ENCODE measurements around the gene PSIP1. TPM values are rescaled to one million over a fixed set of nuclear protein-coding genes. Genes with fewer than 3 reads are reported as not detected.

The PSIP1 gene
- total RNA-seq, 2 donors from 2014 or later = 226 to 257 TPM

GRCh38 chr9:15469406-15469805 is 41.4 kb downstream of the PSIP1 start:
- Histone ChIP-seq H3K4me1 (ENCODE audit: control insufficient read depth, insufficient read depth, low read length) (no peaks in the 10 kb centered on the region), H3K27me3 (ENCODE audit: control insufficient read depth, insufficient read depth, low read length, poor library complexity, severe bottlenecking) (no peaks in the 10 kb centered on the region), H3K4me3 (ENCODE audit: low read length) (no peak overlapping the region), H3K36me3 (ENCODE audit: control insufficient read depth, insufficient read depth, low read length) (peaks cover 92% of the 10 kb centered on the region), H3K9me3 (ENCODE audit: control insufficient read depth, low read length) (no peaks in the 10 kb centered on the region), H3K27ac (ENCODE audit: low read depth, low read length) (no peak overlapping the region), H3K9ac (ENCODE audit: extremely low read depth, low read length, poor library complexity, severe bottlenecking) (no peak overlapping the region)
- Mint-ChIP-seq H3K4me3 (no peak overlapping the region), H3K9me3 (no peaks in the 10 kb centered on the region), H3K27ac (no peak overlapping the region), H3K4me1 (no peaks in the 10 kb centered on the region), H3K36me3 (ENCODE audit: low read depth) (peaks cover 69% of the 10 kb centered on the region), H3K27me3 (ENCODE audit: insufficient read depth) (no peaks in the 10 kb centered on the region)
- peak; percentile 24 for TF ChIP-seq CTCF (conservative IDR thresholded peaks at IDR 0.05)
- DNase-seq = no peak
- 96 to 100% methylated on average over 1 of the region's 1 CpG for whole genome bisulfite sequencing, 2 experiments (ENCODE audit: insufficient coverage in 1 of 2, insufficient read length in 1 of 2)

- Histone ChIP-seq H3K4me3 (ENCODE audit: low read length) (no peak overlapping the region), H3K9ac (ENCODE audit: extremely low read depth, low read length, poor library complexity, severe bottlenecking) (no peak overlapping the region), H3K27ac (ENCODE audit: low read depth, low read length) (no peak overlapping the region), H3K4me1 (ENCODE audit: control insufficient read depth, insufficient read depth, low read length) (no peaks in the 10 kb centered on the region), H3K36me3 (ENCODE audit: control insufficient read depth, insufficient read depth, low read length) (peaks cover 96% of the 10 kb centered on the region), H3K27me3 (ENCODE audit: control insufficient read depth, insufficient read depth, low read length, poor library complexity, severe bottlenecking) (no peaks in the 10 kb centered on the region), H3K9me3 (ENCODE audit: control insufficient read depth, low read length) (no peaks in the 10 kb centered on the region)
- Mint-ChIP-seq H3K27me3 (ENCODE audit: insufficient read depth) (no peaks in the 10 kb centered on the region), H3K4me1 (no peaks in the 10 kb centered on the region), H3K36me3 (ENCODE audit: low read depth) (peaks cover 71% of the 10 kb centered on the region), H3K9me3 (no peaks in the 10 kb centered on the region), H3K4me3 (no peak overlapping the region), H3K27ac (peak overlapping the region; percentile 22)
- DNase-seq = no peak
- 90 to 94% methylated on average over 3 of the region's 3 CpGs for WGBS, 2 experiments (ENCODE audit: insufficient coverage in 1 of 2, insufficient read length in 1 of 2)
- no peak for TF ChIP-seq CTCF (conservative IDR thresholded peaks at IDR 0.05)
These were observed 42.6 kb downstream of the PSIP1 start for GRCh38 chr9:15468145-15468544.

DNA sequence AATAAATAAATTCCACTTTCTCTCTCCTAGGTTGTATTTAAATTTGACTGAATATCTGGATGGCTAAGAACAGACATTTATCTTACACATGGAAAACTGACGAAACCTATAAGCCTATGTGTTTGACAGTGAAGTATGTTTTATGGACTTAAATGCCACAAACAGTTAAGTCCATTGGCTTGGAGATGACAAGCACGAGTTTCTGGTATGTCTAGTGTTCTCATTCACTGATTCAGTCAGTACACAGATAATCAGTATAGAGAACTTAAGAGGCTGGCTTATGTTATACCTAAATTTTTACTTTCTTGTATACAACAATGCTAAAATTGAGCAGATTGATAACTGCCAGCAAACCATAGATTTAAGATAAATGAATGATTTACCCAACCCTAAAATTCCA is 49.2 kb downstream of the PSIP1 start:
- no peak overlapping the region for H3K9ac ChIP-seq (ENCODE audit: extremely low read depth, low read length, poor library complexity, severe bottlenecking)
- 94 to 100% methylated on average over 2 of the region's 2 CpGs for WGBS, 2 experiments (ENCODE audit: insufficient coverage in 1 of 2, insufficient read length in 1 of 2)

More for the DNA sequence above, 49.2 kb downstream of the PSIP1 start:
- DNase-seq = no peak
- H3K27me3 Mint-ChIP-seq (ENCODE audit: insufficient read depth) = no peaks in the 10 kb centered on the region
- no peaks in the 10 kb centered on the region for H3K4me1 ChIP-seq (ENCODE audit: control insufficient read depth, insufficient read depth, low read length)
- H3K27ac ChIP-seq (ENCODE audit: low read depth, low read length) = no peak overlapping the region
- TF ChIP-seq CTCF (conservative IDR thresholded peaks at IDR 0.05) = no peak
- peaks cover 94% of the 10 kb centered on the region for H3K36me3 ChIP-seq (ENCODE audit: control insufficient read depth, insufficient read depth, low read length)
- H3K27me3 ChIP-seq (ENCODE audit: control insufficient read depth, insufficient read depth, low read length, poor library complexity, severe bottlenecking) = no peaks in the 10 kb centered on the region
- H3K27ac Mint-ChIP-seq = no peak overlapping the region
- peaks cover 71% of the 10 kb centered on the region for H3K36me3 Mint-ChIP-seq (ENCODE audit: low read depth)
- no peak overlapping the region for H3K4me3 ChIP-seq (ENCODE audit: low read length)
- H3K9me3 Mint-ChIP-seq = no peaks in the 10 kb centered on the region
- no peak overlapping the region for H3K4me3 Mint-ChIP-seq
- no peaks in the 10 kb centered on the region for H3K4me1 Mint-ChIP-seq
- no peaks in the 10 kb centered on the region for H3K9me3 ChIP-seq (ENCODE audit: control insufficient read depth, low read length)
